ENCODE measurements around the gene HCRT.
A peak's percentile ranks its signal among the peaks of the same experiment; 100 is the strongest.

Gene HCRT

DNA sequence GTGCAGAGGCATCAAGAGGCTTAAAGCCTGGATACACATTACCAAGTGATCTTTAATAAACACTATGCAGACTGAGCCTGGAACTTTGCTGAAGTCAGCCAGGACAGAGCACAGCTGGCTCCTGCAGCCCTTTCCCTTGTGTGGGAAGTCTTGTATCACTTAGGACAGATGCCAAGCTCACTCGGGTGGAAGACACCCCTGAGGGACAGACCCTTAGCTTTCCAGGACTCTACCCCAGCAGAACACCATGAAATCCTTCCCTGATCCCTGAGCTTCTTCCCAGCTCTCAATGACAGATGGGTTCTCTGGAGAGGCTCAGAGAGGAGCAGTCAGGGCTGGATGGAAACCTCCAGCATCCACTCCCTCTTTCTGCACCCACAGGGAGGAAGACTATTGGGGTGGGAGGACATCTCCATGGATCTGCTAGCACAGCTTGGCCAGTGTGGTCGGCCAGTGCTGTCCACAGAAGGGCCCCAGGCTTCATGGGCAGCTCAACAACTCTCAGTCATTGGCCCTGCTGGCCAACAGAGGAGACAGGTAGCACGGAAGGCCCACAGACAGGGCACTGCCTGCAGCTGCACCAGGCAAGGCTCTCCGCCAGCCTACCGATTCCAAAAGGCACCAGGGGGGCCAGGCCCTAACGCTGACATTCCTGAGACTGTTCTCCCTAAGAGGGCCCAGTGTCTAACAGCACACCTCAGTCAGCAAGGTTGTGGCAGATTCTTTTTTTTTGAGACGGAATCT lies 46.3 kb downstream of the HCRT start:
- DNase-seq (ENCODE audit: low spot score): no peak

DNA sequence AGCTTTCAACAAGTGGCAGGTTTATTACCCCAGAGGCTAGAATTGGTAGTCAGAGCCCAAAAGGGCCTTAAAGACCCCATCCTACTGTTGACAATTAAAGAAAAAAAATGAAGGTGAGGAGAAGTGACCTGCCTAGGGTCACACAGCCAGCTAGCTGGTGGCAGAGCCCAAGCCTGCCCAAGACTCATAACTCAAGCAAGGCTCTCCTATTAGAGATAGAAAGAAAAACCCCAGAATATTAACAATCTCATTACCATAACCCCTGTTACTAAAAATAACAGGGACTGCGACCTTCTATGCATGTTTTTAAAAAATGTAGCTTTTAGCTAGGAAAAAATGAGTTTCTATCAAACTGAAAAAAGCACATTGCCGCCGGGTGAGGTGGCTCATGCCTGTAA lies 48.6 kb downstream of the HCRT start:
- no peak for DNase-seq (ENCODE audit: low spot score)

DNA sequence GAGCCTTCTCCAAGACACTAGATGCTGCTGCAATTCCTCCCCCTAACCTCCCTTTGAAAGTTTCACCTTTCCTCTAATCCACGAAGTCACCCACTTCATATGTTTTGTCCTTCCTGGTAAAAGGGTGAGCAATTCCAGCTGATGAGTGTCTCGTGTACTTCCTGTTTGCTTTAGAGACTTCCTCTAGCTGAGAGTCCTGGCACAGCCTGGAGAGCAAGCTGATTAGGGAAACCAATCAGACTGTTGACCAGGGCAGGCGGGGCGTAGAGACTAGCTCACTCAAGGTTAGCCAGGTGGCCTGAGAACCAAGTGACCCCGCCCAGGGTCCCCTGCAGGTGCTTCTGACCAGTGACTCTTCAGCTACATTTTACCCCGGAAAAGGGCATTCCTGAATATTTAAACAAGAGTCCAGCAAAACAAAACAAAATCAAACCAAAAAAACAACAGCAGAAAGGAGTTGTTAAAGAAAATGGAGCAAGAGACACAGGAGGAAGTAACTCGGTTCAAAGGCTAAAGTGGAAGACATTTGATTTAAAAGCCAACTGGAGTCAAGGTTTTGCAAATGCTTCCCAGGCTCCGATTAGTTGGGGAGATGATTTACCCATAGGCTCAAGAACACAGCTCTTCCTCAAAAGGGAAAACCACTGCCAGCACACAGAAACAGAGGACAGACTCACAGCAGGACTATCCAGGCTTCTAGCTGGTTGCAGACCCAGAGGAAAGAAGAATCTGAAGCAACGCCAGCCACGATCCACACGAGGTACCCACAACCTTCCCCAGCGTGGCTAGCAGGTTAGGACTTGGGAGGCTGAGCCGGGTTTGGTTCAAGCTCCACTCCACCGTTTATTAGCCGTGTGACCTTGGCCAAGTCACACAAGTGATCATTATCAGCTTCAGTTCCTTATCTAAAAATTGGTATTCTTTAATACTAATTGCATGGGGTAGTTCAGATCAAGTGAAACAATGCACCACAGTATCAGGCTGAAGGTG lies 49.3 kb downstream of the HCRT start:
- DNase-seq (ENCODE audit: low spot score): peak; percentile 95

- DNase-seq (ENCODE audit: low spot score): no peak
Measured at GRCh38 chr17:42135151-42135550, 50.1 kb downstream of the HCRT start.

Measured in kidney tubule cell (primary cell).